Neutrophil (primary cell): Measurements from ENCODE around the gene HACD1.

ENCODE experiments used
- H3K27ac ChIP-seq: fragments of 200-600 bp; sonication (generic); 2 replicates; pipeline ENCODE4 v1.5.1; 2016; ENCODE audit warnings: mild to moderate bottlenecking, moderate library complexity
- H3K27me3 ChIP-seq: fragments of 200-600 bp; sonication (generic); 2 replicates; pipeline ENCODE4 v1.6.0; 2016; ENCODE audit warnings: mild to moderate bottlenecking
- H3K36me3 ChIP-seq: fragments of 200-600 bp; sonication (generic); 2 replicates; pipeline ENCODE4 v1.5.1; 2017
- H3K4me1 ChIP-seq, 2 experiments: fragments of 200-600 bp in 1 of 2; sonication (generic) in 1 of 2; 1 replicate in 1 of 2; 2 replicates in 1 of 2; pipeline versions ENCODE4 v1.5.1 to v1.6.1; 2013 to 2016; ENCODE audit warnings: low read depth in 1 of 2, low read length in 1 of 2, mild to moderate bottlenecking in 1 of 2, moderate library complexity in 1 of 2; ENCODE audit not compliant: control insufficient read depth in 1 of 2, insufficient read depth in 1 of 2
- H3K4me3 ChIP-seq, 2 experiments: fragments of 200-600 bp in 1 of 2; sonication (generic) in 1 of 2; 1 replicate in 1 of 2; 2 replicates in 1 of 2; pipeline ENCODE4 v1.5.1; 2013 to 2016; ENCODE audit warnings: low read depth in 1 of 2, low read length in 1 of 2, mild to moderate bottlenecking in 1 of 2, moderate library complexity in 1 of 2
- H3K9me3 ChIP-seq: fragments of 200-600 bp; sonication (generic); 2 replicates; pipeline ENCODE4 v1.5.1; 2016
- TF ChIP-seq, protein P1 (sequence below): fragments of 200-600 bp; sonication (generic); IDR thresholded peaks from 2 replicates; pipeline ENCODE4 v1.5.1; 2016; ENCODE audit warnings: antibody characterized with exemption

The HACD1 gene

DNA sequence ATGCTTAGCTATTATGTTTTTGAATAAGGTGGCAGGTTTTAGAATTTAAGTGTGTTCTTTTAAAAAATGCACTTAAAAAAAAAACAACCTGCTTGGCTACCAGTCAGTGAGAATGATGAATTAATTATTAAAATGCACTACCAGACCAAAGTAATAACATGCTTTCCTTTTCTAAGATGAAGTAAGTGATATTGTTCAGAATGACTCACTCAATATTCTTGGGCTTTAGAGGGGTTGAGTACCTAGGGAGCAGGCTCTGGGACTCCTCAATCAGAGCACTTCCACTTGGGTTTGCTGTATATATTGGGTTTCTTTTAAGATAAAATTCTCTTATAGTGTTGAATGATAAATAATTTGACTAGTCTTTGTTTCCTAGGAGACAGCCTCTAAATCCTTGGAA is 35.4 kb upstream of the HACD1 start:
- Histone ChIP-seq H3K27ac (no peak overlapping the region), H3K27me3 (no peaks in the 10 kb centered on the region), H3K4me1 (peaks cover 18 to 19% of the 10 kb centered on the region in 2 experiments), H3K4me3 (no peak overlapping the region), H3K36me3 (no peaks in the 10 kb centered on the region), H3K9me3 (no peaks in the 10 kb centered on the region)
- TF ChIP-seq, protein P1, sequence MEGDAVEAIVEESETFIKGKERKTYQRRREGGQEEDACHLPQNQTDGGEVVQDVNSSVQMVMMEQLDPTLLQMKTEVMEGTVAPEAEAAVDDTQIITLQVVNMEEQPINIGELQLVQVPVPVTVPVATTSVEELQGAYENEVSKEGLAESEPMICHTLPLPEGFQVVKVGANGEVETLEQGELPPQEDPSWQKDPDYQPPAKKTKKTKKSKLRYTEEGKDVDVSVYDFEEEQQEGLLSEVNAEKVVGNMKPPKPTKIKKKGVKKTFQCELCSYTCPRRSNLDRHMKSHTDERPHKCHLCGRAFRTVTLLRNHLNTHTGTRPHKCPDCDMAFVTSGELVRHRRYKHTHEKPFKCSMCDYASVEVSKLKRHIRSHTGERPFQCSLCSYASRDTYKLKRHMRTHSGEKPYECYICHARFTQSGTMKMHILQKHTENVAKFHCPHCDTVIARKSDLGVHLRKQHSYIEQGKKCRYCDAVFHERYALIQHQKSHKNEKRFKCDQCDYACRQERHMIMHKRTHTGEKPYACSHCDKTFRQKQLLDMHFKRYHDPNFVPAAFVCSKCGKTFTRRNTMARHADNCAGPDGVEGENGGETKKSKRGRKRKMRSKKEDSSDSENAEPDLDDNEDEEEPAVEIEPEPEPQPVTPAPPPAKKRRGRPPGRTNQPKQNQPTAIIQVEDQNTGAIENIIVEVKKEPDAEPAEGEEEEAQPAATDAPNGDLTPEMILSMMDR = no peak

DNA sequence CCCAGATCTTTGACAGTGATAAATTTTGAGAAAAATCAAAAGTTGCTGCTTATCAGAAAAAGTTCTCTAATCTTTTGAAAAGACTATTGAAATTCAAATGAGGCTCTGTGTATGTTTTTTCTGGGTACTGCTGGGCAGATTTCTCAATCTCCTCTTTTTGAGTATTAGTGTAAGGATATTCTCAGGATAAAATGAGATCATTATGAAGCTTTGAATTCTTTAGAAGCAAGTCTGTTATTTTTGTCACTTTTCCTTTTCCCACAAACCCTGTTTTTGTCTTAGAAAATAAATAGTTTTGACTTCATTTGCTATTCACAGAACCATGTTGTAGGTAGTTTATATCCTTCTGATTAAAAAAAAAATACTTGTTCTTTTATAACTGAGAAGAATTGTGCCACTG is 34.7 kb upstream of the HACD1 start:
- H3K27me3 ChIP-seq = no peaks in the 10 kb centered on the region
- H3K4me3 ChIP-seq = no peak overlapping the region
- no peak overlapping the region for H3K27ac ChIP-seq
- TF ChIP-seq, protein P1 = no peak
- H3K9me3 ChIP-seq = no peaks in the 10 kb centered on the region
- peaks cover 25 to 26% of the 10 kb centered on the region in 2 experiments for H3K4me1 ChIP-seq
- H3K36me3 ChIP-seq = no peaks in the 10 kb centered on the region

DNA sequence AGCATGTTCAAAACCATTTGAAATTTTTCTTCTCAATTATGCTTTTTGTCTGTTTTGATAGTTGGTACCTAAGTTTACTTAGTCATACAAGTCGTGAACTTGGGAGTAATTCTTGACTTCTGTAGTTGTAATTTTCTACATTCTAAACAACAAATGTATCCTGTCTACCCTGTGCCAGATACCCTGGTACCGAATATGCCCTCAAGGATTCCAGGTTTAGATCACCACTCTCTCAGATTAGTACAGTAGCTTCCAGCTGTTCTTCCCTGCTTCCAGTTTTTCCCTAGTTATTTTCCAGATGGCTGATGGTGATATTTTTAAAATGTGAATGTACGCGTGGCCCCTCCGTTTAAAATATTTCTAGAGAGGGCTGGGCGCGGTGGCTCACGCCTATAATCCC is 33.2 kb upstream of the HACD1 start:
- no peak overlapping the region for H3K4me3 ChIP-seq
- no peaks in the 10 kb centered on the region for H3K9me3 ChIP-seq
- TF ChIP-seq, protein P1 = no peak

DNA sequence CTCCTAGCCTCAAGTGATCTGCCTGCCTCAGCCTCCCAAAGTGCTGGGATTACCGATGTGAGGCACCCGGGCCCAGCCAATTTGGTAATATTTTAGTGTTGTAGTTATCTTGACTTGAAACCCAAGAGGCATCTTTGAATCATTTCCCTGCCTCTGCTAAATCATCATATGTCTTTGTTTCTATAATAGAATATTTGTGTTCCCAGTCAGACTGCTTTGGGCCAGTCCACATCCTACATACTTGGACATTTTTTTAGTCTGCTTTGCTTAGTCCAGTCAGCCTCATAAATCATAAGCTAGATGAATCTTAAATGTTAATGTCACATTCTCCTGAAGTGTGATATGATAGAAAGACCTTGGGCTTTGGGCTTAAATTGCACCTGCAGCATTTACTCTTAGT is 32.7 kb upstream of the HACD1 start:
- TF ChIP-seq, protein P1 = no peak
- H3K27ac ChIP-seq = no peak overlapping the region
- peaks cover 37 to 43% of the 10 kb centered on the region in 2 experiments for H3K4me1 ChIP-seq
- H3K9me3 ChIP-seq = no peaks in the 10 kb centered on the region
- H3K4me3 ChIP-seq = no peak overlapping the region
- no peaks in the 10 kb centered on the region for H3K27me3 ChIP-seq
- H3K36me3 ChIP-seq = no peaks in the 10 kb centered on the region

More for the DNA sequence above, 33.2 kb upstream of the HACD1 start:
- no peak overlapping the region for H3K27ac ChIP-seq
- H3K4me1 ChIP-seq = peaks cover 37 to 39% of the 10 kb centered on the region in 2 experiments
- H3K27me3 ChIP-seq = no peaks in the 10 kb centered on the region
- H3K36me3 ChIP-seq = no peaks in the 10 kb centered on the region

DNA sequence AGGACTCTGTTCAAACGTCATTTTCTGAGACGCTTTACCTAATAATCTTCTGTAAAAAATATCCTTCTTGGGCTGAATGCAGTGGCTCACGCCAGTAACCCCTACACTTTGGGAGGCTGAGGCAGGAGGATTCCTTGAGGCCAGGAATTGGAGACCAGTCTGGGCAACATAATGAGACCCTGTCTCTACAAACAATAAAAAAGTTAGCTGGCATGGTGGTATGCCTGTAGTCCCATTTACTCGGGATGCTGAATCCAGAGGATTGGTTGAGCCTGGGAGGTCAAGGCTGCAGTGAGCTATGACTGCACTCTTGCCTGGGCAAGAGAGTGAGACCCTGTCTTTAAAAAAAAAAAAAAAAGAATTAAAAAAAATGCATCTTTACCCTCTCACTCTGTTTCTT is 31.9 kb upstream of the HACD1 start:
- Histone ChIP-seq H3K36me3 (no peaks in the 10 kb centered on the region), H3K27me3 (no peaks in the 10 kb centered on the region), H3K4me1 (peaks cover 43 to 48% of the 10 kb centered on the region in 2 experiments), H3K27ac (peak overlapping the region; percentile 89), H3K9me3 (no peaks in the 10 kb centered on the region), H3K4me3 (no peak overlapping the region)
- TF ChIP-seq, protein P1 = no peak
